Endothelial cell of umbilical vein (primary cell): Measurements from ENCODE around the gene ARNT2. TPM values are rescaled to one million over a fixed set of nuclear protein-coding genes. Genes with fewer than 3 reads are reported as not detected.

Experiments used
- BruUV-seq: library from RNA; stranded (reverse); fragments of 400-500 nt; replicated peaks from 2 replicates; lab custom pipeline; 2021; lab: Mats Ljungman, UMichigan
- CTCF ChIA-PET: fragments of 300-600, 350-600 bp; sonication (Branson Sonifier 250); formaldehyde crosslinking; loops from one replicate; lab custom pipeline; 2021; ENCODE audit warnings: antibody characterized with exemption, inconsistent platforms; lab: Charles Lee
- POLR2A ChIA-PET: fragments of 300-600, 350-600 bp; sonication (Branson Sonifier 250); formaldehyde crosslinking; loops from one replicate; lab custom pipeline; 2021; ENCODE audit warnings: antibody characterized with exemption, inconsistent platforms; lab: Charles Lee
- DNase-seq: peaks from one replicate; pipeline ENCODE4 v3.0.0-alpha.2; 2011; ENCODE audit warnings: low read depth, low spot score
- FAIRE-seq: peaks from 2 replicates; lab custom pipeline; 2011; peaks lifted over from hg19 to GRCh38; lab: Jason Lieb, UNC
- H2AFZ ChIP-seq: 2 replicates; pipeline ENCODE4 v1.6.0; 2012; ENCODE audit warnings: low read depth, low read length, control low read depth, inconsistent platforms
- H3K27ac ChIP-seq: 2 replicates; pipeline ENCODE4 v1.5.1; 2011; ENCODE audit warnings: low read depth, mild to moderate bottlenecking, control low read depth, low read length, moderate library complexity; ENCODE audit not compliant: insufficient read depth
- H3K27me3 ChIP-seq, 2 experiments: 2 replicates each; pipeline versions ENCODE4 v1.6.0 to v1.6.1; 2011; ENCODE audit warnings: low read length in 2 of 2, mixed read lengths in 1 of 2; ENCODE audit not compliant: control insufficient read depth in 2 of 2, insufficient read depth in 2 of 2
- H3K36me3 ChIP-seq, 2 experiments: 2 replicates in 1 of 2; 3 replicates in 1 of 2; pipeline ENCODE4 v1.5.1; 2011; ENCODE audit warnings: low read length in 2 of 2, mild to moderate bottlenecking in 1 of 2, moderate library complexity in 1 of 2; ENCODE audit not compliant: control insufficient read depth in 2 of 2, insufficient read depth in 2 of 2; ENCODE audit errors: extremely low read depth in 1 of 2
- H3K4me1 ChIP-seq: 3 replicates; pipeline ENCODE4 v1.5.1; 2011; ENCODE audit warnings: mild to moderate bottlenecking, low read length; ENCODE audit not compliant: control insufficient read depth, insufficient read depth; ENCODE audit errors: extremely low read depth
- H3K4me2 ChIP-seq: 2 replicates; pipeline ENCODE4 v1.6.1; 2011; ENCODE audit warnings: low read length, control low read depth, mixed read lengths; ENCODE audit not compliant: insufficient read depth
- H3K4me3 ChIP-seq, 3 experiments: fragments of 200-600 bp in 1 of 3; sonication (generic), shearing (Covaris generic) in 1 of 3; replicated peaks in 1 of 3; 2 replicates each; pipeline ENCODE4 v1.5.1; 2011 to 2016; ENCODE audit warnings: control low read depth in 3 of 3, low read length in 3 of 3, mild to moderate bottlenecking in 2 of 3, inconsistent platforms in 1 of 3, low read depth in 1 of 3, moderate library complexity in 1 of 3; ENCODE audit not compliant: insufficient read depth in 1 of 3
- H3K79me2 ChIP-seq: 2 replicates; pipeline ENCODE4 v1.6.0; 2012; ENCODE audit warnings: low read length, inconsistent platforms; ENCODE audit not compliant: control insufficient read depth, insufficient read depth
- H3K9ac ChIP-seq: replicated peaks from 2 replicates; pipeline ENCODE3; 2011; ENCODE audit warnings: low read length, control low read depth; ENCODE audit not compliant: insufficient read depth; ENCODE audit errors: extremely low read depth
- H3K9me1 ChIP-seq: replicated peaks from 3 replicates; pipeline ENCODE4 v1.6.0; 2011; ENCODE audit warnings: mild to moderate bottlenecking, low read length; ENCODE audit not compliant: control insufficient read depth, insufficient read depth; ENCODE audit errors: extremely low read depth
- H3K9me3 ChIP-seq: replicated peaks from 2 replicates; pipeline ENCODE4 v1.5.1; 2012; ENCODE audit warnings: low read length, inconsistent platforms; ENCODE audit not compliant: control insufficient read depth, insufficient read depth
- H4K20me1 ChIP-seq: replicated peaks from 2 replicates; pipeline ENCODE3; 2011; ENCODE audit warnings: mild to moderate bottlenecking, low read length; ENCODE audit not compliant: control insufficient read depth, insufficient read depth; ENCODE audit errors: extremely low read depth
- EZH2 ChIP-seq: IDR thresholded peaks from 2 replicates; pipeline ENCODE4 v1.6.1; 2012; ENCODE audit warnings: borderline replicate concordance, low read depth, mild to moderate bottlenecking, moderate library complexity, low read length, inconsistent platforms; ENCODE audit not compliant: severe bottlenecking
- GATA2 ChIP-seq: IDR thresholded peaks from 2 replicates; pipeline ENCODE4 v1.7.0; 2011; ENCODE audit warnings: low read depth, mild to moderate bottlenecking, moderate library complexity, mixed read lengths, low read length; ENCODE audit not compliant: insufficient read length, insufficient read depth
- JUN ChIP-seq: IDR thresholded peaks from 2 replicates; pipeline ENCODE4 v1.6.1; 2011; ENCODE audit warnings: borderline replicate concordance, low read depth; ENCODE audit not compliant: insufficient read length, insufficient read depth
- MYC ChIP-seq: IDR thresholded peaks from one replicate; pipeline ENCODE4 v1.6.1; 2011; ENCODE audit warnings: mild to moderate bottlenecking, low read depth, low read length
- dilution Hi-C: fragments of 300-500 bp; cut with MboI; formaldehyde crosslinking; loops from one replicate; pipeline ENCODE4 v1.15.0; 2019; ENCODE audit warnings: low sequenced_read_pairs; ENCODE audit not compliant: extremely low pct_ligation_motif_present
- intact Hi-C: fragments of 100-400 bp; cut with micrococcal nuclease; formaldehyde crosslinking; loops from one replicate; pipeline ENCODE4 v1.10.0; 2022
- polyA plus RNA-seq, 4 experiments: library from polyadenylated mRNA; depleted of rRNA in 3 of 4; stranded (reverse) in 3 of 4; unstranded in 1 of 4; fragments of >200 nt; gene quantifications; 2 replicates each; pipeline versions ENCODE4 v1.2.1 to v1.2.3, GENCODE V29; 2011 to 2012; ENCODE audit warnings: missing spikeins in 1 of 4
- total RNA-seq: library from RNA; stranded (reverse); gene quantifications from 2 replicates; pipeline ENCODE4 v1.2.3, GENCODE V29; 2021
- TF ChIP-seq, protein P1 (sequence below), 2 donors: IDR thresholded peaks; 1 replicate in 1 of 2; 2 replicates in 1 of 2; pipeline ENCODE4 v1.5.1; 2011; ENCODE audit warnings: low read length in 2 of 2, mild to moderate bottlenecking in 2 of 2, moderate library complexity in 2 of 2, control low read depth in 1 of 2, inconsistent platforms in 1 of 2, low read depth in 1 of 2; ENCODE audit not compliant: insufficient read depth in 1 of 2; ENCODE audit errors: extremely low read depth in 1 of 2
- TF ChIP-seq, protein P2 (sequence below): IDR thresholded peaks from 2 replicates; pipeline ENCODE4 v1.6.1; 2011; ENCODE audit not compliant: insufficient read depth, insufficient read length

The ARNT2 gene
- total and polyA plus RNA-seq, 2 donors (not counting 3 experiments of a cell fraction or from before 2014, with no cell fraction given) = 0.03 to 0.20 TPM

DNA sequence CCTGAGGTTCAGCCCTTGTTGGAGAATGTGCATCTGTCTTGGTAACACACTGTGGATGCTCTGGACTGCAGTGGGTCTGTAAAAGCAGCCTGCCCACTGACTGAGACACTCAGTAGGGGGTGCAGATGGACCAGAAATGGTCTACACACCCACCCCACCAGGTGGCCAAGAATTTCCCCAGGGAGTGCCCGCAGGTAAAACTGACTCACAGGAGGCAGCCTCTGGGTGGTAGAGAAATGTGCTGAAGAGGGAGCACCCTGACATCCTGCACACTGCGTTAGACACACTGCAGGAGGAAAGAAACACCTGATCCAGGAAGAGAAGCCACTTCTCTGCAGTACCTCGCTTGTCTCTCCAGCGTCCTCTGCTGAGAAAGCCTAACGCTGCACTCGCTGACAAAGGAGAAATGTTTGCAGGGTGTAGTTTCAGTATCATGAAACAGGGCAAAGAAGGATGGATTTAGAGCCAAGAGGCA lies 181.4 kb downstream of the ARNT2 start:
- Histone ChIP-seq H3K4me1 (peaks cover 22% of the 10 kb centered on the region), H3K79me2 (no peaks in the 10 kb centered on the region), H3K9me3 (no peaks in the 10 kb centered on the region), H2AFZ (no peak overlapping the region), H3K4me2 (no peak overlapping the region), H3K27me3 (no peaks in the 10 kb centered on the region), H3K9me1 (no peaks in the 10 kb centered on the region), H3K36me3 (no peaks in the 10 kb centered on the region), H3K4me3 (no peak overlapping the region), H4K20me1 (no peaks in the 10 kb centered on the region), H3K9ac (no peak overlapping the region), H3K27ac (no peak overlapping the region)
- ChIA-PET POLR2A (no interaction called here), CTCF (interaction anchor here (1.2 kb wide), 1 partner anchor 191 kb away, joined by 3 read pairs; no protein-coding TSS in a partner anchor)
- no peak for DNase-seq
- no peak for FAIRE-seq
- BruUV-seq = no TSS peak
- dilution Hi-C loops = no loop called here
- intact Hi-C loops = loop anchor here (5.0 kb wide), 1 partner anchor 192 kb away; the partner anchor contains the start of gene CEMIP
- no peak for TF ChIP-seq EZH2

DNA sequence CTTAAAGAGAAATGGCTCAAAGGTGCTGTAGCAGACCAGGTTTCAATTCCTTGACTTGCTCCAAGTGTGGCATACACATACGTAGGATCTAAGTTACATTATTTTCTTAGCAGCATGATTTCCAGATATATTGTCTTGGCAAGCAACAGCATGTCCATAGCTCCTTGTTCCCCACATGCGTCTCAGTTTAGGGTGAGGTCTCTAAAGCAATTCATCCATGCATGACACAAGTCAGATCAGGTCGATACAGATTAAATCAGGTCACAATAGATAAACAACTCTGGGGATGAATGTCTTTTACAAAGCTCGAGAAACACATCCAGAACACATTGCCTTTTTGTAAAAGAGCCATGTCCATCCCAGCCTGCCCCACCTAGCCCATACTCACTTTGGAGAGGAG lies 182.0 kb downstream of the ARNT2 start:
- no peaks in the 10 kb centered on the region for H3K9me3 ChIP-seq
- no peak overlapping the region for H3K9ac ChIP-seq
- no peak for TF ChIP-seq GATA2
- no peak for TF ChIP-seq JUN
- TF ChIP-seq MYC = no peak
- TF ChIP-seq, protein P1, sequence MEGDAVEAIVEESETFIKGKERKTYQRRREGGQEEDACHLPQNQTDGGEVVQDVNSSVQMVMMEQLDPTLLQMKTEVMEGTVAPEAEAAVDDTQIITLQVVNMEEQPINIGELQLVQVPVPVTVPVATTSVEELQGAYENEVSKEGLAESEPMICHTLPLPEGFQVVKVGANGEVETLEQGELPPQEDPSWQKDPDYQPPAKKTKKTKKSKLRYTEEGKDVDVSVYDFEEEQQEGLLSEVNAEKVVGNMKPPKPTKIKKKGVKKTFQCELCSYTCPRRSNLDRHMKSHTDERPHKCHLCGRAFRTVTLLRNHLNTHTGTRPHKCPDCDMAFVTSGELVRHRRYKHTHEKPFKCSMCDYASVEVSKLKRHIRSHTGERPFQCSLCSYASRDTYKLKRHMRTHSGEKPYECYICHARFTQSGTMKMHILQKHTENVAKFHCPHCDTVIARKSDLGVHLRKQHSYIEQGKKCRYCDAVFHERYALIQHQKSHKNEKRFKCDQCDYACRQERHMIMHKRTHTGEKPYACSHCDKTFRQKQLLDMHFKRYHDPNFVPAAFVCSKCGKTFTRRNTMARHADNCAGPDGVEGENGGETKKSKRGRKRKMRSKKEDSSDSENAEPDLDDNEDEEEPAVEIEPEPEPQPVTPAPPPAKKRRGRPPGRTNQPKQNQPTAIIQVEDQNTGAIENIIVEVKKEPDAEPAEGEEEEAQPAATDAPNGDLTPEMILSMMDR (IDR thresholded peaks at IDR 0.05; ENCODE audit: extremely low read depth in 1 of 2, insufficient read depth in 1 of 2, low read depth in 1 of 2, low read length in 2 of 2) = no peak
- TF ChIP-seq EZH2 = no peak
- TF ChIP-seq, protein P2, sequence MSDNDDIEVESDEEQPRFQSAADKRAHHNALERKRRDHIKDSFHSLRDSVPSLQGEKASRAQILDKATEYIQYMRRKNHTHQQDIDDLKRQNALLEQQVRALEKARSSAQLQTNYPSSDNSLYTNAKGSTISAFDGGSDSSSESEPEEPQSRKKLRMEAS = no peak
- intact Hi-C loops (loop anchor here (5.0 kb wide), 1 partner anchor 191 kb away; the partner anchor contains the start of gene CEMIP), dilution Hi-C loops (no loop called here)
- H3K4me1 ChIP-seq = peaks cover 28% of the 10 kb centered on the region
- no TSS peak for BruUV-seq
- no peaks in the 10 kb centered on the region for H4K20me1 ChIP-seq
- DNase-seq (no peak), FAIRE-seq (peak; percentile 18)
- ChIA-PET CTCF (interaction anchor here (1.2 kb wide), 1 partner anchor 190 kb away, joined by 3 read pairs; no protein-coding TSS in a partner anchor), POLR2A (no interaction called here)
- no peaks in the 10 kb centered on the region for H3K9me1 ChIP-seq
- H3K4me3 ChIP-seq = no peak overlapping the region
- H3K27ac ChIP-seq = no peak overlapping the region
- H3K79me2 ChIP-seq = no peaks in the 10 kb centered on the region
- H3K4me2 ChIP-seq = no peak overlapping the region
- H3K27me3 ChIP-seq = no peaks in the 10 kb centered on the region
- no peak overlapping the region for H2AFZ ChIP-seq
- no peaks in the 10 kb centered on the region for H3K36me3 ChIP-seq
